ENCODE data around the gene ZSCAN9.
A peak's percentile ranks its signal among the peaks of the same experiment; 100 is the strongest.

Gene ZSCAN9

GRCh38 chr6:28267695-28268059, 42.6 kb downstream of the ZSCAN9 start:
- peak overlapping the region; percentile 86 for H3K27ac ChIP-seq (ENCODE audit: low read depth, low read length, severe bottlenecking)
- 18 to 36% methylated on average over 1 of the region's 1 CpG for WGBS, 2 experiments (ENCODE audit: insufficient coverage in 2 of 2)
- peaks cover 8% of the 10 kb centered on the region for H3K4me1 ChIP-seq (ENCODE audit: control insufficient read depth, insufficient read depth, low read length, poor library complexity, severe bottlenecking)
- peak overlapping the region; percentile 71 for H3K4me3 ChIP-seq (ENCODE audit: extremely low read depth, insufficient read depth, low read length, poor library complexity, severe bottlenecking)
- H3K9me3 ChIP-seq (ENCODE audit: control insufficient read depth, low read length), result no peaks in the 10 kb centered on the region
- peaks cover 17% of the 10 kb centered on the region for H3K36me3 ChIP-seq (ENCODE audit: control insufficient read depth, insufficient read depth, low read length)

DNA sequence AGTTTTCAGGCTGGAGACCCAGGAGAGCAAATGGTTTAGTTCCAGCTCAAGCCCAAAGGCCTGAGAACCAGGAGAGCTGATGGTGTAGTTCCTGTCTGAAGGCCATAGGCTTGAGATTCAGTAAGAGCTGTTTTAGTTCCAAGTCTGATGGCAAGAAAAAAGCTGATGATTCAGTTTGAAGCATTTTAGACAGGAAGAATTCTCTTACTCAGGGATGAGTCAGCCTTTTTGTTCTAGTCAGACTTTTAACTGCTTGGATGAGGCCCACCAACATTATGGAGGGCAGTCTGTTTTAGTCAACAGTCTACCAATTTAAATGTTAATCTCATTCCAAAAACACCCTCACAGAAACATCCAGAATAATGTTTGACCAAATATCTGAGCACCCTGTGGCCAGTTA, 44.4 kb downstream of the ZSCAN9 start:
- H3K9me3 ChIP-seq (ENCODE audit: control insufficient read depth, low read length), result no peaks in the 10 kb centered on the region
- H3K27ac ChIP-seq (ENCODE audit: low read depth, low read length, severe bottlenecking), result peak overlapping the region; percentile 62
- H3K4me3 ChIP-seq (ENCODE audit: extremely low read depth, insufficient read depth, low read length, poor library complexity, severe bottlenecking), result no peak overlapping the region
- H3K4me1 ChIP-seq (ENCODE audit: control insufficient read depth, insufficient read depth, low read length, poor library complexity, severe bottlenecking), result peaks cover 8% of the 10 kb centered on the region
- peaks cover 32% of the 10 kb centered on the region for H3K36me3 ChIP-seq (ENCODE audit: control insufficient read depth, insufficient read depth, low read length)

DNA sequence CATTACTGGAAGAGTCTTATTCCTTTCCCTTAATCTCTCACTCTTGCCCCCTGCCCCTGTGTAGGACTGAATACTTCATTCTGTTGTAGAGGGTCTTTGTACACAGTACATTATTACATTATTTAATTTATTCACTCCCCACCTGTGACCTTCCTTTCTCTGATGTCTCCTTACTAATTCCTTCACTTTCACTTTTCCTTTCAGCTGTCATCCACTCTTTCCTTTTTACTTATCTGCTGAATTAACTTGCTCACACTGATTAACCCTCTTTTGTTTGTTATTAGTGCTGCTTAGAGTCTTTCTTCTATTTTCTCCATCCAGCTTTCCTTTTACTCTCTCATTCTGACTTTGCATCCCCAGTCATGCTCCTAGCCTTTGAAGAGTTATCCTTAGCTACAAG, 49.8 kb downstream of the ZSCAN9 start:
- H3K4me1 ChIP-seq (ENCODE audit: control insufficient read depth, insufficient read depth, low read length, poor library complexity, severe bottlenecking), result no peaks in the 10 kb centered on the region
- peaks cover 65% of the 10 kb centered on the region for H3K36me3 ChIP-seq (ENCODE audit: control insufficient read depth, insufficient read depth, low read length)
- H3K27ac ChIP-seq (ENCODE audit: low read depth, low read length, severe bottlenecking), result no peak overlapping the region
- H3K9me3 ChIP-seq (ENCODE audit: control insufficient read depth, low read length), result no peaks in the 10 kb centered on the region
- H3K4me3 ChIP-seq (ENCODE audit: extremely low read depth, insufficient read depth, low read length, poor library complexity, severe bottlenecking), result no peak overlapping the region

DNA sequence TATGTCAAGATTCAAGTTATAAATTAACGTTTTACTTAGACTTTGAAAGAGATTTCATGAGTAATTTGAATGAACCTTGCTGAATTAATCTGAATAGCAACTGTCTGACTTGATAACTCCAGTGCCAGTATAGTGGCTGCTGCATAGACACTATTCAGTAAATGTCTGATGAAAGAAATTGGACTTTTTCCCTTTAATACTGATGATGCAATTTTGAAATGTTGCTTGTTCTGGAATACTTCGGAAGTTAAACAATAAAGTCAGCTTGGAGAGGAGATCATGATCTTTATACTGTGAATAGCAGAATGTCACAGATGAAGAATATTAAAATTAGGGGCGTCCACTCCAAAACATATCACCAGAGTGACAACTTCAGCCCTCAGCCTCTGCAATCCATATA, 52.7 kb downstream of the ZSCAN9 start:
- no peak overlapping the region for H3K4me3 ChIP-seq (ENCODE audit: extremely low read depth, insufficient read depth, low read length, poor library complexity, severe bottlenecking)
- H3K36me3 ChIP-seq (ENCODE audit: control insufficient read depth, insufficient read depth, low read length), result peaks cover 47% of the 10 kb centered on the region
- no peaks in the 10 kb centered on the region for H3K9me3 ChIP-seq (ENCODE audit: control insufficient read depth, low read length)
- WGBS, 2 experiments (ENCODE audit: insufficient coverage in 2 of 2), result 60 to 100% methylated on average over 1 of the region's 3 CpGs
- no peak overlapping the region for H3K27ac ChIP-seq (ENCODE audit: low read depth, low read length, severe bottlenecking)
- peaks cover 2% of the 10 kb centered on the region for H3K4me1 ChIP-seq (ENCODE audit: control insufficient read depth, insufficient read depth, low read length, poor library complexity, severe bottlenecking)

DNA sequence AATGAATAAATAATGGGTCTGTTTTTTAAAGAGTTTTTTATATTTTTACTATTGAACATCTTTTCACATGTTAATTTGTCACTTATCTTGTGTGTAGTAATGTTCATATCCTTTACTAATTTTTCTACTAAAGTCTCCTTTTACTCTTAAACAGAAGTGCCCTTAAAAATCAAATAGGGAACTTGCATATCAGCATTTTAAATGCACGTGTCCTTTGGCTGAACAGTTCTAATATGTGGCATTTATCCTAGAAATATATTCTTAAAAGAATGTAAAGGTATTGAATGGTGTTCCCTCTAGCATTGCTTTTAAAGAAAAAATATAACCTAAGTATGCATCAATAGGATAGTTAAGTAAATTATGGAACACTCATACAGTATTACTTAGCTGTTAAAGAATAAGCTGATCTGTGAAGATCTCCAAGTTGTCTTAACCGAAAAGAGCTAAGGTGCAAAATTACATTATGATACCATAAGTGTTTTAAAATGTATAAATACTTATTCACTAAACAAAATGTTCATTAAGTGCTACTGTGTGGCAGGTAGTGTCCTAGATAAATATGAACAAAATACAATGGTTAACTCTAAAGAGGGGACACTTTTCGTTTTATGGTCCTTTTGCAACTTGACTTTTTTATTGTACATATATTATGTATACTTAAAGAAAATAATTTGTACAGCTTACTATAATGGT, 55.7 kb downstream of the ZSCAN9 start:
- H3K4me3 ChIP-seq (ENCODE audit: extremely low read depth, insufficient read depth, low read length, poor library complexity, severe bottlenecking), result peak overlapping the region; percentile 81
- WGBS, 2 experiments (ENCODE audit: insufficient coverage in 2 of 2), result no CpG with 5 or more reads among the region's 3 CpGs

DNA sequence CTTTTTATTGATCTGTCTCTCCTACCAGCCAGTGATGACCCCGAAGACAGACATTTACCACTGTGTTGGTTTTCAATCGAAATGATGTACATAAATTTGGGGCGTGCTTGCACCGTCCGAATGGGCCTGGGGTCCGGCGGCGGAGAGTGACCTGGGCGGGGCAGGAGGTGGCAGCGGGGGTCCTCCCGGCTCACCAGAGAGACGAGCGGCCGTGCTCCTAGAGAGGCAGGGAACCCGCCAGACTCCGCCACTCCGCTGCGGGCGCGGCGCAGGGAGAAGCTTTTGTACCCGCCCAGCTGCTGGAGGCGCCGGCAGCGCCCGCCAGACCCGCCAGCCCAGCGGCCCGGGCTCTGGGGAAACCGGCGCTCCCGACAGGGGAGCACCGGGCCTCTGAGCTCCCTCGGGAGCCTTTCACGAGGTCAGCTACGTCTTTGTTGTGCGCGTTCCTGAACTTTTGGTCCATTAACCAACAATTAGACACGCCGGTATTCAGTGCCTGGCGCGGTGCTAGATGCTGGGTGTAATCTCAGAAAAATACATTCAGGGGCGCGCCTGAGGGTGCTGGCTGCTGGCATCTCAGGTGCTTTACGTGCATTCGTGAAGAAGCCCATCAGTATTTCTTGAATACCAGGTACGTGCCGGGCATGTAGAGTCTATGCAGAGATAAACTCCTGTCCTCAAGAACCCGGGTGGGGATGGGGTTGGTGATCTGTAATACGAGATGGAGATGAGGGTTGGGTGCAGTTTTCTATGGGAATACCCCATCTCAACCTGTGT, 56.4 kb downstream of the ZSCAN9 start, which contains the start of gene PGBD1:
PGBD1 (plus strand) TSS at position 285 of the 777 bp plus-strand sequence. CDS start 2,242 bp downstream, outside the sequence.
- peaks cover 5% of the 10 kb centered on the region for H3K4me1 ChIP-seq (ENCODE audit: control insufficient read depth, insufficient read depth, low read length, poor library complexity, severe bottlenecking)
- 0% methylated on average over 29 to 44 of the region's 50 CpGs for WGBS, 2 experiments (ENCODE audit: insufficient coverage in 2 of 2)
- peaks cover 49% of the 10 kb centered on the region for H3K36me3 ChIP-seq (ENCODE audit: control insufficient read depth, insufficient read depth, low read length)
- peak within 1 kb of the TSS; percentile 81 for H3K4me3 ChIP-seq (ENCODE audit: extremely low read depth, insufficient read depth, low read length, poor library complexity, severe bottlenecking)
- no peak within 1 kb of the TSS for H3K27ac ChIP-seq (ENCODE audit: low read depth, low read length, severe bottlenecking)
- no peaks in the 10 kb centered on the region for H3K9me3 ChIP-seq (ENCODE audit: control insufficient read depth, low read length)

More for the DNA sequence above, 55.7 kb downstream of the ZSCAN9 start:
- H3K4me1 ChIP-seq (ENCODE audit: control insufficient read depth, insufficient read depth, low read length, poor library complexity, severe bottlenecking), result peaks cover 5% of the 10 kb centered on the region
- peaks cover 49% of the 10 kb centered on the region for H3K36me3 ChIP-seq (ENCODE audit: control insufficient read depth, insufficient read depth, low read length)
- H3K9me3 ChIP-seq (ENCODE audit: control insufficient read depth, low read length), result no peaks in the 10 kb centered on the region
- H3K27ac ChIP-seq (ENCODE audit: low read depth, low read length, severe bottlenecking), result no peak overlapping the region

- H3K36me3 ChIP-seq (ENCODE audit: control insufficient read depth, insufficient read depth, low read length), result peaks cover 50% of the 10 kb centered on the region
- no peak overlapping the region for H3K27ac ChIP-seq (ENCODE audit: low read depth, low read length, severe bottlenecking)
- H3K4me1 ChIP-seq (ENCODE audit: control insufficient read depth, insufficient read depth, low read length, poor library complexity, severe bottlenecking), result peaks cover 5% of the 10 kb centered on the region
- no peak overlapping the region for H3K4me3 ChIP-seq (ENCODE audit: extremely low read depth, insufficient read depth, low read length, poor library complexity, severe bottlenecking)
- 100% methylated on average over 2 of the region's 2 CpGs for WGBS, 2 experiments (ENCODE audit: insufficient coverage in 2 of 2)
- H3K9me3 ChIP-seq (ENCODE audit: control insufficient read depth, low read length), result no peaks in the 10 kb centered on the region
Measured at GRCh38 chr6:28282926-28283325, 57.9 kb downstream of the ZSCAN9 start.
